LNCaP clone FGC (cell line): ENCODE measurements around the gene FTL.

ENCODE experiments used
- DNase-seq: peaks from one replicate; pipeline ENCODE4 v3.0.0-alpha.2; 2011; ENCODE audit warnings: low read depth
- H3K4me3 ChIP-seq: 2 replicates; pipeline ENCODE4 v1.5.1; 2011; ENCODE audit warnings: mild to moderate bottlenecking, low read depth, low read length, control low read depth
- CTCF ChIP-seq: IDR thresholded peaks from 2 replicates; pipeline ENCODE4 v1.5.1; 2012; ENCODE audit warnings: mild to moderate bottlenecking; ENCODE audit not compliant: control insufficient read depth, insufficient read depth; ENCODE audit errors: extremely low read depth

FTL gene

GRCh38 chr19:48987323-48987722 is 22.2 kb downstream of the FTL start:
- no peak overlapping the region for H3K4me3 ChIP-seq
- TF ChIP-seq CTCF, result no peak
- no peak for DNase-seq

GRCh38 chr19:48988286-48988685 is 23.2 kb downstream of the FTL start:
- no peak overlapping the region for H3K4me3 ChIP-seq
- DNase-seq, result no peak
- TF ChIP-seq CTCF, result no peak

GRCh38 chr19:48988860-48989259 is 23.8 kb downstream of the FTL start:
- no peak for TF ChIP-seq CTCF
- no peak overlapping the region for H3K4me3 ChIP-seq
- no peak for DNase-seq

GRCh38 chr19:48989701-48990291 is 24.7 kb downstream of the FTL start:
- no peak for DNase-seq
- no peak overlapping the region for H3K4me3 ChIP-seq
- TF ChIP-seq CTCF, result no peak

GRCh38 chr19:48990400-48990799 is 25.3 kb downstream of the FTL start:
- DNase-seq, result no peak
- no peak for TF ChIP-seq CTCF
- no peak overlapping the region for H3K4me3 ChIP-seq

GRCh38 chr19:48991011-48991609 is 26.0 kb downstream of the FTL start:
- TF ChIP-seq CTCF, result no peak
- H3K4me3 ChIP-seq, result peak overlapping the region; percentile 88; the same call in 1 of the 2 replicates
- no peak for DNase-seq
